ENCODE measurements around the gene KDM6B. TPM values are rescaled to one million over a fixed set of nuclear protein-coding genes. Genes with fewer than 3 reads are reported as not detected.

KDM6B gene
- total and polyA plus RNA-seq, 12 donors = 5.2 to 35.4 (median 25.3) TPM

DNA sequence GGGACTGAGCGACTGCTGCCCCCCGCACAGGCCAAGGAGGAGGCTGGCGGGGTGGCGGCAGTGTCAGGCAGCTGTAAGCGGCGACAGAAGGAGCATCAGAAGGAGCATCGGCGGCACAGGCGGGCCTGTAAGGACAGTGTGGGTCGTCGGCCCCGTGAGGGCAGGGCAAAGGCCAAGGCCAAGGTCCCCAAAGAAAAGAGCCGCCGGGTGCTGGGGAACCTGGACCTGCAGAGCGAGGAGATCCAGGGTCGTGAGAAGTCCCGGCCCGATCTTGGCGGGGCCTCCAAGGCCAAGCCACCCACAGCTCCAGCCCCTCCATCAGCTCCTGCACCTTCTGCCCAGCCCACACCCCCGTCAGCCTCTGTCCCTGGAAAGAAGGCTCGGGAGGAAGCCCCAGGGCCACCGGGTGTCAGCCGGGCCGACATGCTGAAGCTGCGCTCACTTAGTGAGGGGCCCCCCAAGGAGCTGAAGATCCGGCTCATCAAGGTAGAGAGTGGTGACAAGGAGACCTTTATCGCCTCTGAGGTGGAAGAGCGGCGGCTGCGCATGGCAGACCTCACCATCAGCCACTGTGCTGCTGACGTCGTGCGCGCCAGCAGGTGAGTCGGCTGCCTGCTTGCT lies 15.2 kb downstream of the KDM6B start:
- DNase-seq (no peak), ATAC-seq (no peak)
- no peak overlapping the region for H3K4me3 ChIP-seq
- no peaks in the 10 kb centered on the region for H3K9me3 ChIP-seq
- H3K27me3 ChIP-seq = no peaks in the 10 kb centered on the region
- H3K36me3 ChIP-seq = peaks cover 0 to 91% (median 62%) of the 10 kb centered on the region in 9 donors
- TF ChIP-seq CTCF (IDR thresholded peaks at IDR 0.05) = no peak
- 86 to 88% methylated on average over 33 to 35 of the region's 35 CpGs for WGBS, 2 donors
- peaks cover 10 to 42% (median 30%) of the 10 kb centered on the region in 9 donors for H3K4me1 ChIP-seq
- H3K27ac ChIP-seq = no peak overlapping the region
- intact Hi-C loops (cut with DNase I) = loop anchor here in 1 of 10 donors (10.0 kb wide), 1 partner anchor 306 kb away; the partner anchor contains the start of gene PER1

GRCh38 chr17:7849751-7850504 lies 15.9 kb downstream of the KDM6B start:
- Histone ChIP-seq H3K4me3 (no peak overlapping the region), H3K27ac (no peak overlapping the region), H3K4me1 (peaks cover 10 to 49% (median 29%) of the 10 kb centered on the region in 9 donors), H3K9me3 (no peaks in the 10 kb centered on the region), H3K36me3 (peaks cover 0 to 95% (median 62%) of the 10 kb centered on the region in 9 donors), H3K27me3 (no peaks in the 10 kb centered on the region)
- intact Hi-C loops (cut with DNase I) = loop anchor here in 6 of 10 donors (2.0 to 10.0 kb wide), 5 partner anchors 15 to 305 kb away; partner anchors contain the start of genes KDM6B (in 2 of the 6) and PER1 (in 2 of the 6)
- WGBS, 2 donors = 83 to 85% methylated on average over 12 of the region's 12 CpGs
- no peak for TF ChIP-seq CTCF (IDR thresholded peaks at IDR 0.05)
- ATAC-seq (no peak), DNase-seq (no peak)

DNA sequence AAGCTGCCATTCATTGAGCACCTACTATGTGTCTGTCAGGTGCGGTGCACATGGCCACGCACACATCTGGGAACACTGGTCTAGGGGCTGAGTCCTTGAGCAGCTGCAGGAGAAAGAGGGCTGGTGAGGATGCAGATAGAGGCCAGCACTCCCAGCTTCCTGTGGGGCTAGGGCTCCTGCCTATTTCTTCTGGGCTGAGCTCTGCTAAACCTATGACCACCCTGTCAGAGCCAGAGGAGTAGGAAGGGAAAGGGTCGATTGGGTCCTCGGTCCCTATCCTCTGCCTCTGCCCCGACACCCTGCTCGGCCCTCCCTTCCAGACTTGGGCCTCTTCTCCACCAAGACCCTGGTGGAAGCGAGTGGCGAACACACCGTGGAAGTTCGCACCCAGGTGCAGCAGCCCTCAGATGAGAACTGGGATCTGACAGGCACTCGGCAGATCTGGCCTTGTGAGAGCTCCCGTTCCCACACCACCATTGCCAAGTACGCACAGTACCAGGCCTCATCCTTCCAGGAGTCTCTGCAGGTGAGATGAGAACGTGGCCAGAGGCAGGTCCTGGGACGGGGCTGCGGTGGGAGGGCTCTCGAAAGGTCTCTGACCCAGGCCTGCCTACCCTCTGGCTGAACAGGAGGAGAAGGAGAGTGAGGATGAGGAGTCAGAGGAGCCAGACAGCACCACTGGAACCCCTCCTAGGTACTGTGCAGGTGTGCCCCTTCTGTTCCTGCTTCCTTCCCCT lies 16.9 kb downstream of the KDM6B start:
- H3K4me1 ChIP-seq = peaks cover under 1 to 49% (median 27%) of the 10 kb centered on the region in 9 donors
- DNase-seq (peak in 1 of 2 donors; percentile 12), ATAC-seq (no peak)
- no peak for TF ChIP-seq CTCF (IDR thresholded peaks at IDR 0.05)
- no peaks in the 10 kb centered on the region for H3K9me3 ChIP-seq
- no peaks in the 10 kb centered on the region for H3K27me3 ChIP-seq
- H3K27ac ChIP-seq = peak overlapping the region in 1 of 10 donors; percentile 40
- peaks cover 0 to 92% (median 58%) of the 10 kb centered on the region in 9 donors for H3K36me3 ChIP-seq
- intact Hi-C loops (cut with DNase I) = loop anchor here in 6 of 10 donors (1.0 to 10.0 kb wide), 6 partner anchors 16 to 304 kb away; partner anchors contain the start of genes KDM6B (in 2 of the 6) and PER1 (in 1 of the 6)
- H3K4me3 ChIP-seq = peak overlapping the region in 2 of 10 donors; percentile 19 to 42
- 92 to 93% methylated on average over 17 of the region's 17 CpGs for WGBS, 2 donors

Measured in heart right ventricle (tissue), 16 donors.